ENCODE results near the gene KRT35.

KRT35 gene

DNA sequence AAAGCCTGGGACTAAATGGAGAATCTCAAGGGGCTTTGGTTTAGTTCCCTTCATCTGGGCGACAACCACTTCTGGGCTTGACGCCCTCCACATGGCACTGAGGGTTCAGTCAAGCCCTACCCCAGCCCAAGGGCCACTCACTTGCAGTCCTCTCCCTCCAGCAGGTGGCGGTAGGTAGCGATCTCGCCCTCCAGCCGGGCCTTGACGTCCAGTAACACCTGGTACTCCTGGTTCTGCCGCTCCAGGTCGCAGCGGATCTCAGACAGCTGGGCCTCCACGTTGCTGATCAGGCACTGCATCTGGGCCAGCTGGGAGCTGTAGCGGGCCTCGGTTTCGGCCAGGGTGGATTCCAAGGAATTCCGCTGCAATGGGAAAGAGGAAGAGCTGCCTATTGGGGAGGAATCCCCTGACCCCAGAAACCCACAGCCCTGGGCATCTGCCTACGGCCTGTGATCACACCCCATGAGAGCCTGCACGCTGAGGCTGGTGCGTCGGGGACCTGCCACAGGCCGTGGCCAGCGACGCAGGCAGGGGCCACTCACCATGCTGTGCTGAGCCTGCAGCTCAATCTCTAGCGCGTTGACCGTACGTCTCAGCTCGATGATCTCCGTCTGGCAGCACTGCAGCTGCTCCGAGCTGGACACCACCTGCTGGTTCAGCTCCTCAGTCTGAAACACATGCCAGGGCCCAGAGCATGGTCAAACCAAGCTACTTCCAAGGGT is 6.0 kb upstream of the KRT35 start:
- peak; percentile 12 to 21 for DNase-seq (ENCODE audit: low read depth in 2 of 2)

DNA sequence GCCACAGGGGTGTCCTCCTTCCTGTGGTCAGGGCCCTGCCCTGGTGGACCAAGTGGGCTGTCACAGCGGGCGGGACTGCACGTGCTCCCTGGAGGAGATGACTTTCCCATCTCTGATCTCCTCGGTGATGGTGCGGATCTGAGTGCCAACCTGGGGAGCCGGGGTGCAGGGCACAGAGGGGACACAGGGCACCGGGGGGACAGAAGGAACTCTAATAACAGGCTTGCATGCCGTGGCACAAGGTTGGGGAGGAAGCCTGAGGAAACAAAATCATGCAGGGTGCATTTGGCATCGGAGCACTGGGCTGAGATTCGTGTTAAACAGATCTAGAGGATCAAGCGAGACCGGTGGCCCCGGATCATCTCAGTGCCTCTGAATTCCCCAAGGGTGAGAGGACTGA is 5.4 kb upstream of the KRT35 start:
- no peak for DNase-seq (ENCODE audit: low read depth in 2 of 2)

DNA sequence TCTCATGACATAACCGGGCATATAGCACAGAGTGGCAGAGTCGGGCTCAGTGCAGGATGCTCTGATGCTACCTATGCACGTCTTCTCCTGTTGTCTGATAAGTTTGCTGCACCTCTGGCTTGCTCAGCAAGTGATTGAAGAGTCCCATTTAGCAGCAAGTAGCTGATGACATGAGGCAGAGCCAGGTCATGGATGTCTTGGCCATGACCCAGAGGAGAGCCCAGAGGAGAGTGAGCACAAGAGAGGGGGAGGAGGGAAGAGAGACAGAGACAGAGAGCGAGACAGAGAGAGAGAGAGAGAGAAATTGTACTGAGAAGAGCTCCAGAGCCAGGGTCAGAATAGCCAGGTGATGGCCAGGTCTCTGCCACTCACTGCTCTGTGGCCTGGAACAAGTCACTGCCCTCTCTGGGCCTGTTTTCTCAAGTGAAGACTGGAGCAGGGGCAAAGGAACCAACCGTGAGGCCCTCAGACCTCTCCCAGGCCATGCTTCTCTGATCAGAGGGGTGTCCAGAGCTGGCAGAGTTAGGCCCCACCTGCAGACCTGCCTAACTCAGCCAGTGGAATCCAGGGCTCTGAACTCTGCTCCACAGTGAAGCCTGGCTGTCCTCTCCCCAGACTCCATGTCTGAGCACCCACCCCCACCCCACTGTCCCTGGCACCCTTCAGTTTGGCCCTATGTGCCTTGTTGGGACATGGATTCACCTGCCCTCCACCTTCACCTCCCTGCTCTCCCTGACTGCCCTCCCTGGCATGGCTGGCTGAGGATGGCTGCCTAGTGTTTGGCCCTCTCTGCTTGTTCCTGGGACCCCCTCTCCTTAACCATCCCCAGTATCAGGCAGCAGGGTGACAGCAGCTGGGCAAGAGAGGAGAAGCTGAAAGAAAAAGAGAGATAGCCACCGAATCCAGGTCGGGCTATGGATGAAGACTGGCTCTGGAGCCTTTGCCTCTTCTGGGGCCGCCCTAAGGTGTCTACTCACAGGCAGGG is 4.3 kb upstream of the KRT35 start:
- DNase-seq (ENCODE audit: low read depth in 2 of 2) = no peak

DNA sequence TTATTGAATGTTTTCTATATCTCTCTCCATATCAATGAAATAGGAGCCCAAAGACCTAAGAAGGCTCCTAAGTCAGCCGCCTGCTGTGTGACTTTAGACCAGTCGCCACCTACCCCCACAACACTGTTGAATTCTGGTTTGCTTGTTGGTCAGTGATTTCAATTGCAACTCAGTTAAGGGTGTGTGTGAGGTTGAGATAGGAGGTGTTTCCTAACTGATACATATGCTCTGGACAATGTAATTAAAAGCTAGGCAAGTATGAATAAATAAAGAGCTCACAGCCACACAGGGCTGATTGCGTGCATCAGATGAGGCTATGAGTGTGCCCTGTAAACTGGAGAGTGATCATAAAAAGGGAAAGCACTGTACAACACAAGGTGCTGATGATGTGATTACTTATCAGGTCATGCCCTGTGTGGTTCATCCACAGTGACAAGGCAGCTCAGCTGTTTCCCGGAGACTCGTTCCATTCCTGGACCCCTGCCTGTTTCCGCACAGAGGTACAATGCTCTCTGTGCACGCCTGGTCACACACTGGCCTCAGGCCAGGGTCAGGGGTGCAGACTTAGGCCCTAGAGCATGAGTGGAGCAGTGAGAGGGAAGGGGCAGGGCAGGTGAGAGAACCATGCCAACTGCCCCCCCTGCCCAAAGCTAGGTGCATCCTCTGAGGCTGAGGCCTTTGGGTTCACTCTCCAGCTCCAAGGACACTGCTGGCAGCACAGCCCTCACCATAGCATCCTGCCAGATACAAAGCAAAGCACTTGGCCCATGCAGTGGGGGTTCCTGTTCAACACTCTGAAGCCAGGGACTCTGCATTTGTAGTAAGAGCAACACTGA is 3.3 kb upstream of the KRT35 start:
- no peak for DNase-seq (ENCODE audit: low read depth in 2 of 2)

DNA sequence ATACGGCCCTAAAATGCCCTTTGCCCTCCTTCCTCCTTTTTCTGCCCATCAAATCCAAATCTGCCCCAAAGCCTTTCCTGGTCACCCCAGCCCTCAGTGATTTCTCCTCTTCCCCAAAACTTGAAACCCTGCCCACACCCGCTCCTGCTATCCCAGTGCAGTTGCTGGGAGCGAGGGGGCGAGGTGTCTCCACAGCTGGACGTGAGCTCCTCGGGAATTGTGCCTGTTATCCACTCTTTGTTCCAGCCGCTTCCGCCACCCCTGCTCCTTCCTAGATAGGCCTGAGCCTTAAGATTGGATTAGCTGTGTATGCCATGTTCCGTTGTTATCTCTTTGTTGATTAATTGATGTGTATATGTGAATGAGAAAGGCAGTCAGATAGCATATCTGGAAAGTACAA is 2.6 kb upstream of the KRT35 start:
- no peak for DNase-seq (ENCODE audit: low read depth in 2 of 2)

DNA sequence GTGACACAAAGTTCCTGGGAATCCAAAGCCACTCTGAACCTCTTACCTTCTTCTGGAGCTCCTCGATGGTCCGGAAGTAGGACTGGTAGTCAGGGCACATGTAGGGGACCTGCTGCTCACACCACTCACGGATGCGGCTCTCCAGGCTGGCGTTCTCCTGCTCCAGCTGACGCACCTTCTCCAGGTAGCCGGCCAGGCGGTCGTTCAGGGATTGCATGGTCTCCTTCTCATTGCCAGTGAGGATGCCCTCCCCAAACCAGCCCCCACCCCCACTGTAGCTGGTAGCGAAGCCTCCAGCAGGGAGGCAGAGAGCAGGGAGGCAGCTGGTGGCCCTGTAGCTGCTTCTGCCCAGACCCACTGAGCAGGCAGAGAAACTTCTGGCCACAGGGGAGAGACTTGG is 370 bp downstream of the KRT35 start:
- DNase-seq (ENCODE audit: low read depth in 2 of 2) = no peak

DNA sequence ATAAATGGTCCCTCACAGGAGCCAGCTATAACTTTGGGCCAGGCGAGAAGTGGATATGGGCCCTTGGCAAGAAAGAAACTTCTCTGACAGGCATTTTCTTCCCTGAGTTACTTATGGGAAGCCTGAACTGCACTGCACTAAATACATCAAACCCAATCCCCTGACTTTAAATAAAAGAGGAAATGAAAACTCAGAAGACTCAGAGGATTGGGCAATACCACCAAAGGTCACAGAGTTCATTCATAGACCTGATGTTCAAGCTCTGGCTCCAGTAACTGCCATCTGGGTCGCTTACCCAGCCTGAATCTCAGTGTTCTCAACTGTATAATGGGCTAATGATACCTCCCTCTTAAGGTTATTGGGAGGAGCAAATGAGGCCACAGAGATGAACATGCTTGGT is 815 bp downstream of the KRT35 start:
- no peak for DNase-seq (ENCODE audit: low read depth in 2 of 2)

DNA sequence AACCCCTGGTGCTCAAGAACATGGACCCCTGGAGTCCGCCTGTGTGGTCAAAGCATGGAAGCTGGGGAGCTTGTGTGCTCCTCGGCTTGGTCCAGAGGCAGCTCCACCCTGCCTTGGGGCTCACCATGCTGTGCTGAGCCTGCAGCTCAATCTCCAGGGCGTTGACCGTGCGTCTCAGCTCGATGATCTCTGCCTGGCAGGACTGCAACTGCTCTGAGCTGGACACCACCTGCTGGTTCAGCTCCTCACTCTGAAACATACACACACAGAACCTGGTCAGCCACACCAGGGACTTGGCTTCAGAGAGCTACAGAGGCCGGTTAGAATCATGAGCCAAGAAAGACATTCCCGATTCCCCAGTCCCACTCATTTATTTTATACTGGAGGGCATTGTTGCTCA is 2.7 kb downstream of the KRT35 start:
- DNase-seq (ENCODE audit: low read depth in 2 of 2) = no peak

DNA sequence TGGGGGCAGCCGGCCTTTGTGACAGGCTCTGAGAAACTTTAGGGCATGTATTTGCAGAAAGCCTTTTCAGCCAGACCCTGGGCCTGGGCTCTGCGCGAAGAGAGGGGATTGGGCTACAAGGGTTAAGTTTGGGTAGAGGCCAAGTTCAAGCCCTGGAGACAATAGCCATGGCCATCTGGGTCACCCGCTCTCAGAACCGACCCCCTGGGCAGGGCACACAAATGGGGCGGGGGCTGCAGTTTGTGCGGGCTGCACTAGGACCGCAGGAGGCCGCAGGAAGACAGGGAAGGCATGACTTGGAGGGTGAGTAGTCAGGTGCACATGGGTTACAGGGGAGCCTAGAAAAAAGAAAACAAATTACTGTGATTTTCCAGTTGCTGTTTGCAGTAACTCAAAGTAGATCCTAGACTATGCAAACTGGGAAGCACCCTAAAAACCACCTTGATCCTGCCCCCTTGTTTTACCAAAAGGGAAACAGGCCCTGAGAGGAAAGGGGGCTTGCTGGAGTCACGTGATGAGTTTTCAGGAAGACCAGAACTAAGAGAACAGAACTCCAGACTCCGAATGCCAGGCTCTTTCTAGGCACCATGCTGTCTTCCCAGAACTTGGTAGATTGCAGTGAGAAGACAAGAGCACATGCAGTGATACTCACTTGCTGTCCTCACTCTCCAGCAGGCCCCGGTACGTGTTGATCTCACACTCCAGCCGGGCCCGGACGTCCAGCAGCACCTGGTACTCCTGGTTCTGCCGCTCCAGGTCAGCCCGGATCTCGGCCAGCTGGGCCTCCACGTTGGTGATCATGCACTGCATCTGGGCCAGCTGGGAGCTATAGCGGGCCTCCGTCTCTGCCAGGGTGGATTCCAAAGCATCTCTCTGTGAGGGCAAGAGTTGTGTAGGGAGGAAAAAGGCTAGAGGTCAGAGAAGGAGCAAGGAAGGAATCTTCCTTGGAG is 3.8 kb downstream of the KRT35 start:
- DNase-seq (ENCODE audit: low read depth in 2 of 2) = no peak

DNA sequence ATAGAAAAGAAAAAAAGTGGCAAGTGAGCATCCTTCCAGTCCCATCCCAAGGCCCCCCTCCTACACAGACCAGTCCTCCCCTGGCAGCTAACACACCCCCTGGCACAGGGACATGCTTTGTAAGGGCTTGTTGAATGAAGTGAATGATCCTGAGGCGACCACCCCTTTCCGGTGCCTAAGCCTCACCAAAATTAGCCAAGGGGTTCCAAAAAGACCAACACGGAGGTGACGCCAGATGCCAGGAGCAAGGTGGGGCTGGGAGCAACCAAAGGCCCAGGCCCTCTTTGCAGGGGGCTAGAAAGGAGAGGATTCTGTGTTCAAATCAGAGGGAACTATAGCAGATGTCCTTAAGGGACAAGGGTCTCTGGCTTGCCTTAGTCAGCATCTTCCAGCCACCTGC is 5.5 kb downstream of the KRT35 start:
- DNase-seq (ENCODE audit: low read depth in 2 of 2) = no peak

DNA sequence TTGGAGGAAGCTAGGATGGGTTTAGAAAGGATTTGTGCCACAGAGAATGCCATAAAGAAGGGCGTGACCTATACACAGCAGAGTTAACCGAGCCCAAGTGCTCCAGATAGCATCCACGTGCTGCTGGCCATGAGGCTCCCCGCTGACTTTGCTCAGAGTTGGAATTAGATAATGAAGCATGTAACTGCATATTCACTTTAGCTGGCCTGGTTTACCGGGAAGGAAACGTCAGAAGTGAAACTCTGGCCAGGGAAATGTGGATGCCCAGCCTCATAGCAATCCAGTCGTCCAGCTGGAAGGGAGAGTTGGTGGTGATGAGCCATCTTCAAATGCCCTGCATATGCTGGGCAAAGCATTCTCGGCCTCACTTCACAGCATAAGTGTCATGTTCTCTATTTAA is 6.1 kb downstream of the KRT35 start:
- no peak for DNase-seq (ENCODE audit: low read depth in 2 of 2)

DNA sequence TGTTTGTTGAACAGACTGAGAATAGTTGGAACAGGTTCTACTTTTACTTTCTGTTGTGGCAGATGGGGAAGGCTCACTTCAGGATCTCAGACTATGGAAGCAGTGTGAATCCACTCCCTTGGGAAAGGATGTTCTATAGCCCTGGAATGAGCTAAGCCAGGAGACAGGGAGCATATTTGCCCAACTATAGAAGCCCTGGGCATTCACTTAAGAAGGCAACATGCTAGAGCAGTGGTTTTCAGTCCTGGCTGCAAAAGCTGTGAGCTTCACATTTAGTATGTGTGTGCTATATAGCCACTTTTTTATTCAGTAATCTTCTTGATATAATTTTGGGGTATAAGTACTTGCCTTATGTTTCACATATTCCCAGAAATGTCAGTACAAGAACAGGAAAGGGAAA is 12.6 kb downstream of the KRT35 start:
- DNase-seq (ENCODE audit: low read depth in 2 of 2) = no peak

DNA sequence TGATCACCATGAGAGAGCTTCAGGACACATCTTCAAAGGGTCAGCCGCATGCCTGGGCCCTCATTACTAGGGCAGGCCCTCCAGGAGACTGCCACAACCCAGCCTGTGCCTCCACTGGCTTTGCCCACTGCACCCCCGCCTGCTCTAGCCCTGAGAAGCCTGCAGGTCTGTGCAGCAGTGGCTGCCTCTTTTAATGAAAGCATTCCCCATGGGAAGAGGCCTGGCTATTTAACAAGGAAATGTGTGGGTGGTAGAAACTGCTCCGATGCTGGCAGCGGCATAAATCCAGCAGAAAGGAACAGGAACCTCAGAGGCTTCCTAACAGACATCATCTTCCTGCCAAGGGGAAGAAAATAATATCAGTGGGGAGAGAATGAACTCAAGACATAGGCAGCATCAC is 13.4 kb downstream of the KRT35 start:
- DNase-seq (ENCODE audit: low read depth in 2 of 2) = no peak

DNA sequence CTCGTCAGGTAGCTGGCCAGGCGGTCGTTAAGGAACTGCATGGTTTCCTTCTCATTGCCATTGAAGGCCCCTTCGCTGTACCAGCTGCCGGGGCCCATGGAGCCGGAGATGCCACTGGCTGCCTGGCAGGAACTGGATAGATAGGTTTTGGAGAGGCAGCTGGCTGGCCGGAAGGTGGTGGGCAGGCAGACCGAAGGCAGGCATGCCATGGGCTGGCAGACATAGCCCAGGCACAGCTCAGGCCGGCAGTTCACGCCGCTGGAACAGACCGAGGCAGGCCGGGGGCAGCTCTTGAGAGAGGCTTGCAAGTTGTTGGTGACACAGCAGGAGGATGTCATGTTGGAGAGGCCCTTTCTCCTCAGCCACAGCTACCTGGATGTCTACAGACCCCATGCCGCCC is 14.0 kb downstream of the KRT35 start, which contains the start of gene KRT32:
TSS of gene KRT32 (minus strand) at position 399 of the 400 bp plus-strand sequence. CDS start at position 338, 61 bp downstream.
- no peak for DNase-seq (ENCODE audit: low read depth in 2 of 2)

DNA sequence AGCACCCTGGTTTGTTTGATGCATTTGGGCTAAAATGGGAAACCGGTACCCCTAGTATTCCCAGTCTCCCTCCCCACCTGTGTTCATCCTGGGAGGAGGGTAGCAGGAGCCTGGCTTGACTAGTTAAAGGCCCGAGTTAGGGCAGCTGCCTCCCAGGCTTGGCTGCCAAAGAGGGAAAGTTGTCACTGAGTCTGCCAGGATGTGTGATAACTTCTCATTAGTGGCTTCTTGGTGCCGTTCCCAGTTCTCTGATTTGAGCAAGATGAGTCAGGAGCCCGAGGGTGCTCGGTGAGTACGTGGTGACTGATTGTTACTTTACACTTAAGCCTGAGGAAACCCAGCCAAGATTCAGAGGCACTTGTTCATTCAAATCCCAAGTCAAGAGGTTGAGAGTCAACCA is 16.3 kb downstream of the KRT35 start:
- no peak for DNase-seq (ENCODE audit: low read depth in 2 of 2)

DNA sequence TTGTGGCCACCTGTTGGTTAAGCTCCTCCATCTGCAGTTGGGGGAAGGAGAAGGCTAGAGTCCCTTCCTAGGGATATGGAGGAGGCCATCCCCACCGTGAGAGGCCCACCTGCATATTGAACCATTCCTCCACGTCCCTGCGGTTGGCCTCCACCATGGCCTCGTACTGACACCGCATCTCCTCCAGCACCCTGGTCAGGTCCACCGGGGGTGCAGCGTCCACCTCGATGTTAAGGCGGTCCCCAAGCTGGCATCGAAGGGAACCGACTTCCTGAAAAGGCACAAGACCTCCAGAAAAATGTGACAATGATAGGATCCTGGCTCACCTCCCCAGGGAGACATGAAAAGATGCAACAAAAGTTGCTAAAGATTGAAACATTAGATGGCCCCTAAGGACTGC is 16.8 kb downstream of the KRT35 start:
- no peak for DNase-seq (ENCODE audit: low read depth in 2 of 2)

DNA sequence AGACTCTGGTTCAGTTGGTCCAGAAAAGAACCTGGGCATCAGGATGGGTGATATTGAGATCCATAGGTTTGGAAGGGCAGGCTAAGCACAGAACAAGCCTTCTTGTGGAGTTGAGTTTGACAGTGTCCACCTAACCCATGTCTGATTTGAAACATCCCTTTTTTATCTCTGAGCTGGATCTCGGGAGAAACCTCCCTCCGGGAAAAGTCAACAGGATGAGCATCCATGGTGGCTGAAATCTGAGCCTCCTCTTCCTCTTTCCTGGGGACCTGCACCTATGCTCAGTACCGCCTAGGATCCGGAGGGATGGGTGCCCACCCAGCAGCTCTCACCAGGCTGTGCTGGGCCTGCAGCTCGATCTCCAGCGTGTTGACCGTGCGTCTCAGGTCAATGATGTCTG is 17.2 kb downstream of the KRT35 start:
- no peak for DNase-seq (ENCODE audit: low read depth in 2 of 2)

DNA sequence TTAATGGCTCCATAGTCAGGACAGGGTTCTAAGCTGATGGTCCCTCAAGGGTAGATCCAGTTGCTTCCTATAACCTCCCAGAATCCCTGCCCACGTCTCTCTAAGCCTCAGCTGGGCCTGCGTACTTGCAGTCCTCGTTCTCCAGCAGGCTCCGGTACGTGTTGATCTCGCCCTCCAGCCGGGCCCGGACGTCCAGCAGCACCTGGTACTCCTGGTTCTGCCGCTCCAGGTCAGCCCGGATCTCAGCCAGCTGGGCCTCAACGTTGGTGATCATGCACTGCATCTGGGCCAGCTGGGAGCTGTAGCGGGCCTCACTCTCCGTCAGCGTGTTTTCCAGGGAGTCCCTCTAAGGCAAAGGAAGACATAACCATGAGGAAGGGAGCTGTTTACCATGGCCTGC is 18.2 kb downstream of the KRT35 start:
- DNase-seq (ENCODE audit: low read depth in 2 of 2) = no peak

DNA sequence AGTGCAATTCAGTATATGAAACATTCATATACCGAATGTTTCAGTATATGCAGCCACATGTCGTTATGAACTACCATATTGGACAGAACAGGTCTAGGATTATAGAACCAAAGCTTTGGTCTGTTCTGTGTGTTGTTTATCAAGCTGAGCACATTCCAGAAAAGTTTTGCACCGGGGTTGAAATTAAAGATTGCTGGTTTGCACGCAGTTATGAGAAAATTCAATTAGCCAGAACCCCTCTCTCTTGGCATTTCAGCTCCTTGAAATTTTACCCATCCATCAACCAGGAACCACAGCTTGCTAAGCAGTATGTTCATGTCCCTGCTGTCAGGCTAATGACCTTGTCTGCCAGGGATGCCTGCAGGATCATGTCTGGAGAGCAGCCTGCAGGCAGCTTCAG is 23.3 kb downstream of the KRT35 start:
- DNase-seq (ENCODE audit: low read depth in 2 of 2) = no peak

DNA sequence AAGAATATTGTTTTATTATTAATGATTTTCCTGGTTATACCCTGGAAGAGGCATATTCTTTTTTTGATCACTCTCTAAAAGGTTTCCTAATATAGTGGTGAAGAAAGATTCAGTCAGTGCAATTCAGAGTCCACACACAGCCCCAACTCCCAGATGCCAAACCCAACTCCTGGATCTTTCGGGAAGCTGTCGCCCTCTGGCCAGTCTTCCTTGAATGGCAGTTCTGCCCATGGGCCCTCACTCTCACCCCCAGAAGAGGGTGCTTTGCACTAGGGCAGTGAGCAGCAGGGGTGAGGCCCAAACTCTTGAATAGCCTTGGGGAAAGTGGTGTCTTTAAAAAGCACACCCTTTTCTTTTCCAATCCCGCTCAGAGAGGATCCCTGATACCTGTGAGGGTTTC is 24.7 kb downstream of the KRT35 start:
- no peak for DNase-seq (ENCODE audit: low read depth in 2 of 2)

DNA sequence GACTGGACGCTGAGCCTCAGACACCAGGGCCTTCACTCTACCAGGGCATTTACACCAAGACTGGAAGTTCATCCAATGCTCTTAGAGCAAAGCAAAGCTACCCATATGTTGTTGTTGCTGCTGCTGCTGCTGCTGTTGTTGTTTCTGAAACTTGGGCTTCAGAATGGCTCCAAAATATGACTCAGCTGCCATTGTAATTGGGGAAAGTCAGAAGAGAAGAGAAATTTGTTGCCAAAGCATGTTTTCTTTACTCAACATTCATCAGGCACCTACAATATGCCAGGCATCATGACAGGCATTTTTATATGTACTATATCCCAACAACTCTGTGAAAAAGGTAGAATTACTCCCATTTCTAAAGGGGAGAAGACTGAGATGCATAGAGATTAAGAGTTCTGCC is 25.7 kb downstream of the KRT35 start:
- no peak for DNase-seq (ENCODE audit: low read depth in 2 of 2)
